KG1 (cell line): Measurements from ENCODE around the gene MRPL45.
"Not testable (repeated sequence)": the region's sequence is repeated elsewhere in the genome, so short reads cannot be mapped to it uniquely, and the experiment has no call there.

Source experiments
- DNase-seq: peaks from one replicate; lab custom pipeline; 2025; lab: John Stamatoyannopoulos, UW

Gene MRPL45

GRCh38 chr17:38296834-38297517, at the start of gene MRPL45:
Gene MRPL45, plus strand, starts transcription at chr17:38297168. Its CDS starts 16 bp downstream, at chr17:38297184.
- DNase-seq = peak; percentile 86

DNA sequence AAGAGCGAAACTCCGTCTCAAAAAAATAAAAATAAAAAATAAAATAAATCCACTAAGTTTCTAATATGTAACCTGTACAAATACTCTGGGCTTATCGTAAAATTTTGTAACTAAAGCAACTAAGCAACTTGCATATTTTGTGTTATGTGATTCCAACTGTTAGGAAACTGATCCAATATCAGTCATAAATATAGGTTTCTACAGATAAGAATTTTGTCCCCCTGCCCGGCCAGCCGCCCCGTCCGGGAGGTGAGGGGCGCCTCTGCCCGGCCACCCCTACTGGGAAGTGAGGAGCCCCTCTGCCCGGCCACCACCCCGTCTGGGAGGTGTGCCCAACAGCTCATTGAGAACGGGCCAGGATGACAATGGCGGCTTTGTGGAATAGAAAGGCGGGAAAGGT, 43.8 kb upstream of the MRPL45 start:
- DNase-seq = not testable (repeated sequence)

- not testable (repeated sequence) for DNase-seq
These were observed 42.6 kb upstream of the MRPL45 start for GRCh38 chr17:38254357-38254756.

DNA sequence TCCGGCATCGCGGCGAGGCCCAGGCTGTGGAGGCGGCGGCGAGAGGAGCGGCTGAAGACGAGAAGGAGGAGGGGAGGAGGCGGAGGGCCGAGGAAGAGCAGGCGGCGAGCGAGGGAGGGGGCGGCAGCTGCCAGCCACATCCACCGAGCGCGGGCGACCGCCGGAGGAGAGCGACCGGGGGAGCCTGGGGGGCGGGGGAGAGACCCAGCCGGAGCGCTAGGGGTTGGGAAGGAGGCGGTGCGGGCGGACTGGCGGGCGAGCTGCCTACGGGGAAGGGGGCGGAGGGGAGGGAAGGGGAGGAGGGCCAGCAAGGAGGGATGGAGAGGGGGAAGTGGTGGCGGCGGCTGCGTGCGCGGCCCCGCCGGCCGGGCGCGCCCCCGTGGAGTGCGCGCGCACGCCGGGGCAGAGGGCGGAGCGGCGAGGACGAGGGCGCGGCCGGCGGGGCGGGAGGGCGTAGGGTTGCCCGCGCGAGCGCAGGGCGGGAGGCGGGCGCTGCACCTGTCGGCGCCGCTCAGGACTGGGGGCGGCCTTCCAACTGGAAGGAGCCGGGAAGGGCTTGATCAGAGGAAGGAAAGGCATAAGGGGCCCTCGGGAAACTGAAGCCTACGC, 39.9 kb upstream of the MRPL45 start:
- not testable (repeated sequence) for DNase-seq

DNA sequence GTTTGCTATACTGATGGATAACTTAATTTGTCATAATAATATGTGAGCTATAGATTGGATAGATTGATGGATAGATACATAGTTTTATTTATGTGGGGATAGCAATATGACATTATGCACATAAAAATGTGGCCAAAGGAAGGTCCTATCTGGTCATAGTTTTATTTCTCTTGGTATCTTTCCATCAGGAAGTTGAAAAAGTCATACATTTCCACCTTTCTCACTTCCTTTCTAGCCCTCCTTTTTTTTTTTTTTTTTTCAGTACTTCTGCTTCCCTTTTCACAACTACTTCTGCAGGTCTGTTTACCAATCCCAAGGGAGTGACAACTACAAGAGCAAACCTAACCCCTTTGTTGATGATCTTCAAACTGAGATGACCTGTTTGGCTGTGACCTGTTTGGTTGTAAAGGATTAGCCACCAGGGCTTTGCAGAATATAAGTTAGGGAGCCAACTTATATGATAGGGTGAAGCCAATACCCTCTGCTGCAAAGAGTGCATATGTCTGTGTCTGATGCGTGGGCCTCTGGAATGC, 30.9 kb upstream of the MRPL45 start:
- not testable (repeated sequence) for DNase-seq

- DNase-seq = not testable (repeated sequence)
These were observed 30.4 kb upstream of the MRPL45 start for GRCh38 chr17:38266571-38266970.

GRCh38 chr17:38268138-38268537, 28.8 kb upstream of the MRPL45 start:
- not testable (repeated sequence) for DNase-seq

DNA sequence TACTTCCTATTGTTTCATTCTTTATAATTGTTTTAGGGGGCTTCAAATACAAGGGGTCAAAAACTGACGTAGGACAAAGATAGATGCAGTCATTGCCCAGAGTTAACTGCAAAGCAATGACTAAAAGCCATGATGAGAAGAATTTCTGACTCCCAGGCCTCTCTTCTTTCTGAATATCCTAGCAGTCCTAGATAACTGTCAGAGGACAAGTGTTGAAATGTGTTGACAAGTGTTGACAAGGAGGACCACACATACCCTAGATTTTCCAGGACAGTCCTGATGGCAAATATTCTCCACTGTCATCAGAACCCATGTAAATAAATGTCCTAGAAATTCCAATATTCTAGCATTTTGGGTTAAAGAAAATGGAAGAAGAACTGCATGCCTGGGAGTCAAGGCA, 27.9 kb upstream of the MRPL45 start:
- not testable (repeated sequence) for DNase-seq

GRCh38 chr17:38269552-38269951, 27.4 kb upstream of the MRPL45 start:
- DNase-seq = not testable (repeated sequence)

GRCh38 chr17:38285994-38286393, 11.0 kb upstream of the MRPL45 start:
- not testable (repeated sequence) for DNase-seq

DNA sequence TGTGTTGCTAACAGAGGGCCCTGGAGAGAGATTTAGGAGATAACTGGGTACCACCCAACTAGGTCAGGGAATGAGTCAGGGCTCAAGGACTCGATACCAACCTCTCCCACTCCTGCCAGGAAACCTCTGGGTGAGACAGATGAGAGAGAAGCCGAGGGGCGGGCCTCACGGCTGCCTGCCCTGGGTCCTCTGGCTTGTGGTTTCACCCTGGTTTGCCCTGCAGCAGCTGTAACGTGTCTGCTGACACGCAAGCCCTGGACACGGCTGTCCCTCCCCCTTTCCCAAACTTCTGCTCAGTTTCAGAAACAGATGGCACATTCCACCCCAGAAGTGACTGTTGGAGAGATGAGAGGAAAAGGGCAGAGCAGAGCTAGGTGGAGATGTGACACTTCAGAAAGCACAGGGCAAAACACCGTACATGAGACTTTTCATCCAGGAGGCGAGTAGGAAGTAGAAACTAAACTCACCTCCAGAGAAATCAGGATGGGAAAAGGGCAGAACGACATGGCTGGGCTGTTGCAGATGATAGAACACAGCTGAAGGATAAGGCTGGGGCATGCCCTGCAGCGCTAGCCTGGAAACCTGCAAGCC, 10.4 kb upstream of the MRPL45 start:
- DNase-seq = peak; percentile 61

GRCh38 chr17:38288217-38288827, 8.6 kb upstream of the MRPL45 start:
- DNase-seq = not testable (repeated sequence)

- DNase-seq = not testable (repeated sequence)
These were observed 7.2 kb upstream of the MRPL45 start for GRCh38 chr17:38289760-38290159.

- DNase-seq = not testable (repeated sequence)
These were observed 1.2 kb upstream of the MRPL45 start for GRCh38 chr17:38295602-38296365.

GRCh38 chr17:38315497-38315896, 18.5 kb downstream of the MRPL45 start:
- DNase-seq = no peak

DNA sequence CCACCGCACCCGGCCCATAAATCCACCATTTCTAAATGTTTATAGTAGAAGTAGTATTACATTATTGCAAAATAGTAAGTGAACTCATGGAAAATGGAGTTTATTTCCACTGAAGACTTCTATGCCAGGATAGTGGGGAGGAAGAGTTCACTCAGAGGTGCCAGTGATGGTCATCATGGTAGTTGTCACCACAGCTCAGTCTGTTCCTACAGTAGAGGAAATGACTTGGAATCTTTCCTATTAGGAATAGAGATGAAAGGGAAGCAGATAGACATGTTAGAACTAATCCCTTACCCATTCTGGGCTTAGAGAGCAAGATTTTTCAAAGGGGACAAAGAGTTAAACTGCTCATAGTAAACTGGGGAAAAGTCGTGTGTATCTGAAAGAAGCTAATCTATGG, 20.1 kb downstream of the MRPL45 start:
- DNase-seq = no peak

GRCh38 chr17:38320482-38320881, 23.5 kb downstream of the MRPL45 start:
- DNase-seq = no peak

DNA sequence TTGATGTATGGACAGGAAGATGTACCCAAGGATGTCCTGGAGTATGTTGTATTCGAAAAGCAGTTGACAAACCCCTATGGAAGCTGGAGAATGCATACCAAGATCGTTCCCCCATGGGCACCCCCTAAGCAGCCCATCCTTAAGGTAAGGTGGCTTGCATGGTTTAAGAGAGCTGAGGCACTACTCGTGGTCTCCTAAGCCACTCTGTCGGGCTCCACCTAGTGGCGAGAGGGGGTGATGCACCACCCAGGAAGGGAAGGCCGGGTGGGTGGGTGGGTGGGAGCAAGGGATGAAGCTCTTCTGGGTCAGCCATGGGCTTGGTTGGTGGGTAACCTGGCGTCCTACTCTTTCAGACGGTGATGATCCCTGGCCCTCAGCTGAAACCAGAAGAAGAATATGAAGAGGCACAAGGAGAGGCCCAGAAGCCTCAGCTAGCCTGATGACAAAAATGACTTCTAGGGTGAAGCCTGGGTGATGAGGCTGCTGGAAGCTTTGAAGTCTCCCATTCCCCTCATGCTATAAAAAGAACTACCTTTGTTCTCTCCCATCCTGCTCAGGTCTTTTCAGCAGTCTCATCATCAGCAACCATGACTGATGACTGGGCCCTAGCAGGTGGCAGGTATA, 25.3 kb downstream of the MRPL45 start:
- DNase-seq = no peak

DNA sequence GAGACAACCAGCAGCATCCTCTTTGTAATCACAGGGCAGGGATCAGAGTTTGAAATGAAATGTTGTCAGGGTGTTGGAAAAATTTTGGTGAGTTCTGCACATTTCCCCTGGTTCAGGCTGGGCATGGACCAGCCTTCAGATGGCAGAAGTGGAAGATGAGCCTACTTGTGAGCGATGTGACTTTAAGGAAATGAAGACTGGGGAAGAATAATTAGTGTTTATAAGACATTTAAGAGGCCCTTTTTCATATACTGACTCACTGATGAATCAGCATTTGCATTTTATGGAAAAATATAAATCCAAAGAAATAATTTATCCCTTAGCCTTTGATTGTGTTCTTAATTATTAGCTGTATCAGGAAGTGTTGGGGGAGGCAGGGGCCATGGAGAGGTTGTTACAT, 25.9 kb downstream of the MRPL45 start:
- no peak for DNase-seq

GRCh38 chr17:38324141-38324697, 27.3 kb downstream of the MRPL45 start:
- no peak for DNase-seq

DNA sequence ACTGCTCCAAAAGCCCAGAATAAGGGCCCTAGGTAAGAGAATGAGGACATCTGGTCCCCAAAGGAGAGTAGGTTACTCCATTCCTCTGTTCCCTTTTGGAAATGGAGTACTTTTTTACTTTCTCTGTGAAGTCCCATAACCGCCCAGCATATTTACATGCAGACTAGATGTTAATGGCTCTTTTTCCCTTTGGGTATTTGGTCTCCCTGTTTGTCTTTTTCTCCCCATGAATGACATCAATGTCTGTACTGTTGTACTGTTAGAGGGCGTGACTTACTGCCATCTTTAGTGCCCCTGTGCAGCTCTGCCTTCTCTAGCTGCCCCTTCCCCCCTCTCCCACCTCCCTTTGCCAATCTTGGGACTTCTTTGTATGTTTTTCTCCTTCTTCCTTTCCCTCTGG, 27.8 kb downstream of the MRPL45 start:
- DNase-seq = no peak
